Urothelium cell line (cell line): ENCODE measurements around the gene HASPIN.

Experiments used
- DNase-seq: peaks from one replicate; pipeline ENCODE4 v3.0.0; 2011; ENCODE audit warnings: low spot score, mixed read lengths
- FAIRE-seq: peaks from 2 replicates; lab custom pipeline; 2011; peaks lifted over from hg19 to GRCh38; lab: Jason Lieb, UNC

Gene HASPIN

GRCh38 chr17:3762922-3763776, 39.4 kb downstream of the HASPIN start:
- no peak for DNase-seq
- FAIRE-seq = no peak

GRCh38 chr17:3763777-3764170, 40.1 kb downstream of the HASPIN start:
- DNase-seq = no peak
- no peak for FAIRE-seq

- FAIRE-seq = no peak
These were observed 42.3 kb downstream of the HASPIN start for GRCh38 chr17:3765981-3766380.

GRCh38 chr17:3766779-3767178, 43.1 kb downstream of the HASPIN start:
- DNase-seq = no peak
- no peak for FAIRE-seq

More at GRCh38 chr17:3765981-3766380, 42.3 kb downstream of the HASPIN start:
- DNase-seq = no peak

- FAIRE-seq = no peak
- no peak for DNase-seq
These were observed 44.6 kb downstream of the HASPIN start for GRCh38 chr17:3768341-3768740.

GRCh38 chr17:3768769-3769168, 45.1 kb downstream of the HASPIN start:
- FAIRE-seq (no peak), DNase-seq (no peak)

- DNase-seq (no peak), FAIRE-seq (no peak)
These were observed 46.8 kb downstream of the HASPIN start for GRCh38 chr17:3770466-3770865.

- DNase-seq = no peak
- FAIRE-seq = no peak
These were observed 47.4 kb downstream of the HASPIN start for GRCh38 chr17:3771140-3771539.

- FAIRE-seq (no peak), DNase-seq (no peak)
These were observed 49.1 kb downstream of the HASPIN start for GRCh38 chr17:3772764-3773163.

GRCh38 chr17:3773511-3773910, 49.8 kb downstream of the HASPIN start:
- DNase-seq (peak; percentile 54), FAIRE-seq (no peak)

- FAIRE-seq (no peak), DNase-seq (no peak)
These were observed 50.3 kb downstream of the HASPIN start for GRCh38 chr17:3773966-3774365.
